ENCODE results near the gene TIPRL.

The TIPRL gene

DNA sequence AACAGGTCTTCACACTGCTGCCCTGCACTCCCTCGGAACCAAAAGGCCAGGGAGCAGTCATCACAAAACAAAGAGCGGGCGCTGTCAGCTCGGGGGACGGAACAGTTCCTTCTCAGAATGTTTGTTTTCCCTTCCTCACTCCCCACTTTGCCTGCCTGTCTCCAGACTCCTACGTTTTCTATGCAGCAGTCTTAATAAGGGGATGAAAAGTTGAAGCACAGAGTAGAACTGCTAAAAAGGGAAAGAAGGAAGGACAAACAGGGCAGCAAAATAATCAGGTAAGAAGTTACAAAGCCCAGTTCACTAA lies 41.3 kb upstream of the TIPRL start:
- Histone ChIP-seq H3K14ac (ENCODE audit: low read length) (no peak overlapping the region), H3K27ac (replicated peaks; ENCODE audit: low read length) (peak overlapping the region; percentile 82), H3K4ac (ENCODE audit: low read length) (no peak overlapping the region), H3K4me1 (ENCODE audit: control insufficient read depth in 2 of 2, insufficient read depth in 1 of 2, low read depth in 1 of 2, low read length in 2 of 2) (peaks cover 11 to 20% of the 10 kb centered on the region in 2 donors), H4K8ac (ENCODE audit: low read depth, low read length) (no peak overlapping the region), H3K9ac (ENCODE audit: low read depth, low read length, poor library complexity) (peak overlapping the region; percentile 92), H2BK15ac (ENCODE audit: low read length) (peak overlapping the region; percentile 25), H4K91ac (ENCODE audit: low read depth, low read length, poor library complexity) (no peak overlapping the region), H2AK5ac (ENCODE audit: low read depth, low read length) (no peak overlapping the region), H3K4me3 (ENCODE audit: low read length in 2 of 2) (peak overlapping the region; percentile 59 to 83), H2AFZ (ENCODE audit: low read length) (peak overlapping the region; percentile 88), H3K9me3 (replicated peaks in 1 of 2; ENCODE audit: control insufficient read depth in 2 of 2, insufficient read depth in 1 of 2, low read depth in 1 of 2, low read length in 2 of 2) (no peaks in the 10 kb centered on the region), H3K79me1 (ENCODE audit: low read depth, low read length) (peaks cover 2% of the 10 kb centered on the region), H3K23ac (ENCODE audit: low read depth, low read length, poor library complexity) (no peak overlapping the region), H3K27me3 (ENCODE audit: control insufficient read depth in 3 of 3, insufficient read depth in 3 of 3, low read depth in 1 of 3, low read length in 3 of 3) (no peaks in the 10 kb centered on the region), H3K36me3 (replicated peaks in 1 of 2; ENCODE audit: control insufficient read depth in 2 of 2, insufficient read depth in 2 of 2, low read length in 2 of 2) (peaks cover 0 to 15% of the 10 kb centered on the region in 2 donors), H2BK120ac (ENCODE audit: low read depth, low read length) (no peak overlapping the region), H3K4me2 (ENCODE audit: insufficient read depth, low read length, poor library complexity, severe bottlenecking) (peak overlapping the region; percentile 70), H2BK12ac (ENCODE audit: low read length) (no peak overlapping the region), H3K18ac (ENCODE audit: low read length) (peak overlapping the region; percentile 86), H2BK5ac (ENCODE audit: low read length) (peak overlapping the region; percentile 43)
- no CpG with 5 or more reads among the region's 6 CpGs for WGBS, 2 donors (ENCODE audit: extremely low coverage in 2 of 2, insufficient read length in 2 of 2, insufficient replicate concordance in 1 of 2)
- DNase-seq (ENCODE audit: low spot score) = no peak

DNA sequence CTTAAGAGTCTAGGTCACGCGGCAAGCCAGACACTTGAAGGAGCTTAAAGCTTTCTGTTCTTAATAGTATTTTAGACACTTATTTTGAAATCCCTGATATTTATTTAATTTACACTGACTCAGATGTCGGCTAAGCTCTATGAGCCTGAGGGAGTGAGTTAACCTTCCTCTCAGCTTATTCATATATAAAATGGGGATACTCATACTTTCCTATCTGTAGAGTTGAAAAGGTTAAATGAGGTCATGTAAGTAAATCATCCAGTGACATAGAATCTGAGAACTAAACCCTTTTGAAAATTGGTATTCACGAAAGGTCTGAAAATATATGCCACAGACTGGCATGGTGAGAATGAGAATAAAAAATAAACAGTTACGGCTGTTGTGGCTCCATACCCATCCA lies 40.6 kb upstream of the TIPRL start:
- H3K4me1 ChIP-seq (ENCODE audit: control insufficient read depth in 2 of 2, insufficient read depth in 1 of 2, low read depth in 1 of 2, low read length in 2 of 2) = peaks cover 11 to 20% of the 10 kb centered on the region in 2 donors
- no peak overlapping the region for H2BK120ac ChIP-seq (ENCODE audit: low read depth, low read length)
- no peak overlapping the region for H3K4me2 ChIP-seq (ENCODE audit: insufficient read depth, low read length, poor library complexity, severe bottlenecking)
- H2AFZ ChIP-seq (ENCODE audit: low read length) = peak overlapping the region; percentile 88
- no peak overlapping the region for H4K91ac ChIP-seq (ENCODE audit: low read depth, low read length, poor library complexity)
- H3K9ac ChIP-seq (ENCODE audit: low read depth, low read length, poor library complexity) = no peak overlapping the region
- no peaks in the 10 kb centered on the region for H3K9me3 ChIP-seq (replicated peaks in 1 of 2; ENCODE audit: control insufficient read depth in 2 of 2, insufficient read depth in 1 of 2, low read depth in 1 of 2, low read length in 2 of 2)
- no peak overlapping the region for H2BK12ac ChIP-seq (ENCODE audit: low read length)
- WGBS, 2 donors (ENCODE audit: extremely low coverage in 2 of 2, insufficient read length in 2 of 2, insufficient replicate concordance in 1 of 2) = no CpG with 5 or more reads among the region's 5 CpGs
- no peak overlapping the region for H3K27ac ChIP-seq (replicated peaks; ENCODE audit: low read length)
- no peaks in the 10 kb centered on the region for H3K27me3 ChIP-seq (ENCODE audit: control insufficient read depth in 3 of 3, insufficient read depth in 3 of 3, low read depth in 1 of 3, low read length in 3 of 3)
- H3K4ac ChIP-seq (ENCODE audit: low read length) = no peak overlapping the region
- no peak overlapping the region for H2AK5ac ChIP-seq (ENCODE audit: low read depth, low read length)
- H3K18ac ChIP-seq (ENCODE audit: low read length) = no peak overlapping the region
- no peak overlapping the region for H2BK15ac ChIP-seq (ENCODE audit: low read length)
- no peak overlapping the region for H3K14ac ChIP-seq (ENCODE audit: low read length)
- no peak overlapping the region for H3K23ac ChIP-seq (ENCODE audit: low read depth, low read length, poor library complexity)
- no peak overlapping the region for H4K8ac ChIP-seq (ENCODE audit: low read depth, low read length)
- H3K4me3 ChIP-seq (ENCODE audit: low read length in 2 of 2) = no peak overlapping the region
- H3K36me3 ChIP-seq (replicated peaks in 1 of 2; ENCODE audit: control insufficient read depth in 2 of 2, insufficient read depth in 2 of 2, low read length in 2 of 2) = peaks cover 0 to 12% of the 10 kb centered on the region in 2 donors
- peaks cover 2% of the 10 kb centered on the region for H3K79me1 ChIP-seq (ENCODE audit: low read depth, low read length)
- no peak overlapping the region for H2BK5ac ChIP-seq (ENCODE audit: low read length)
- DNase-seq (ENCODE audit: low spot score) = no peak

DNA sequence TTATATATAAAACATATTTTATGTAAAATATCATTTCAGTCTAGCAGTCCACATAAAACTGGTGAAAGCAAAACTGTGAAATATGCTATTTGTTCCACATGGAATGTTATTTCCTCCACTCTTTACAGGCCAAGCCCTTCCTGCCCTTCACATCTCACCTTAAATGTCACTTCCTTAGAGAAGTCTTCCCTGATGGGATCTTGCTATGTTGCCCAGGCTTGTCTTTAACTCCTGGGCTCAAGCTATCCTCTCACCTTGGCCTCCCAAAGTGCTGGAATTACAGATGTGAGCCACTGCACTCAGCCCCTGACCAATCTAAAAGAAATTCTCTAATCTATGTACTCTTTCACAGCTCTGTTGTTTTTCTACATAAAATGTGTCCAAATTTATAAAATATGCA lies 39.7 kb upstream of the TIPRL start:
- H2BK5ac ChIP-seq (ENCODE audit: low read length) = no peak overlapping the region
- H2BK12ac ChIP-seq (ENCODE audit: low read length) = no peak overlapping the region
- no peak overlapping the region for H3K27ac ChIP-seq (replicated peaks; ENCODE audit: low read length)
- H3K4ac ChIP-seq (ENCODE audit: low read length) = no peak overlapping the region
- H2BK120ac ChIP-seq (ENCODE audit: low read depth, low read length) = no peak overlapping the region
- H3K36me3 ChIP-seq (replicated peaks in 1 of 2; ENCODE audit: control insufficient read depth in 2 of 2, insufficient read depth in 2 of 2, low read length in 2 of 2) = peaks cover 0 to 3% of the 10 kb centered on the region in 2 donors
- H3K14ac ChIP-seq (ENCODE audit: low read length) = no peak overlapping the region
- no peak overlapping the region for H3K4me2 ChIP-seq (ENCODE audit: insufficient read depth, low read length, poor library complexity, severe bottlenecking)
- H3K79me1 ChIP-seq (ENCODE audit: low read depth, low read length) = peaks cover 2% of the 10 kb centered on the region
- H3K9me3 ChIP-seq (replicated peaks in 1 of 2; ENCODE audit: control insufficient read depth in 2 of 2, insufficient read depth in 1 of 2, low read depth in 1 of 2, low read length in 2 of 2) = no peaks in the 10 kb centered on the region
- no peak overlapping the region for H2BK15ac ChIP-seq (ENCODE audit: low read length)
- H3K9ac ChIP-seq (ENCODE audit: low read depth, low read length, poor library complexity) = no peak overlapping the region
- H3K18ac ChIP-seq (ENCODE audit: low read length) = no peak overlapping the region
- no peak for DNase-seq (ENCODE audit: low spot score)
- H4K8ac ChIP-seq (ENCODE audit: low read depth, low read length) = no peak overlapping the region
- no peak overlapping the region for H3K4me3 ChIP-seq (ENCODE audit: low read length in 2 of 2)
- no peaks in the 10 kb centered on the region for H3K27me3 ChIP-seq (ENCODE audit: control insufficient read depth in 3 of 3, insufficient read depth in 3 of 3, low read depth in 1 of 3, low read length in 3 of 3)
- peaks cover 11 to 19% of the 10 kb centered on the region in 2 donors for H3K4me1 ChIP-seq (ENCODE audit: control insufficient read depth in 2 of 2, insufficient read depth in 1 of 2, low read depth in 1 of 2, low read length in 2 of 2)
- H4K91ac ChIP-seq (ENCODE audit: low read depth, low read length, poor library complexity) = no peak overlapping the region
- no peak overlapping the region for H2AK5ac ChIP-seq (ENCODE audit: low read depth, low read length)
- H3K23ac ChIP-seq (ENCODE audit: low read depth, low read length, poor library complexity) = no peak overlapping the region
- H2AFZ ChIP-seq (ENCODE audit: low read length) = no peak overlapping the region

DNA sequence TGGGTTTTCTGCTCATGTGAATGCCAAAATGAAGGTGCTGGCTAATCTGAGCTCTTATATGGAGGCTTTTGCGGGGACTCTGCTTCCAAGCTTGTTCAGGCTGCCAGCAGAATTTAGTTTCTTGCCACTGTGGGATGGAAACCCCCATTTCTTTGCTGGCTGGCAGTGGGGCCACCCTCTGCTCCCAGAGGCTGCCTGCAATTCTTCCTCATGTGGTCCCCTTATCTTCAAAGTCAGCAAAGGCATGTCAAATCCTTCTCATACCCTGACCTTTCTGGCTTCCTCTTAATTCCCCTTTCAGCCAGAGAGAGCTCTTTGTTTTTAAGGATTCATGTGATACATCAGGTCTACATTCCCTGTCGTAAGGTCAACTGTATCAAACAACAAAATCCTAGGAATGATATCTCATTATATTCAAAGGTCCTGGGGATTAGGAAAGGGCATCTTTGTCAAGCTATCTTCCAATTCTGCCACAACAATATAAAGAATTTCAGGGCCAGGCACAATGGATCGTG lies 36.8 kb upstream of the TIPRL start:
- Histone ChIP-seq H2BK5ac (ENCODE audit: low read length) (no peak overlapping the region), H3K27me3 (ENCODE audit: control insufficient read depth in 3 of 3, insufficient read depth in 3 of 3, low read depth in 1 of 3, low read length in 3 of 3) (peaks cover 0 to 3% (median 0%) of the 10 kb centered on the region in 3 experiments), H2AFZ (ENCODE audit: low read length) (no peak overlapping the region), H3K18ac (ENCODE audit: low read length) (no peak overlapping the region), H3K4me3 (ENCODE audit: low read length in 2 of 2) (no peak overlapping the region), H3K4me1 (ENCODE audit: control insufficient read depth in 2 of 2, insufficient read depth in 1 of 2, low read depth in 1 of 2, low read length in 2 of 2) (peaks cover 9 to 11% of the 10 kb centered on the region in 2 donors), H3K23ac (ENCODE audit: low read depth, low read length, poor library complexity) (no peak overlapping the region), H3K9ac (ENCODE audit: low read depth, low read length, poor library complexity) (no peak overlapping the region), H3K79me1 (ENCODE audit: low read depth, low read length) (no peaks in the 10 kb centered on the region), H2BK15ac (ENCODE audit: low read length) (no peak overlapping the region), H4K91ac (ENCODE audit: low read depth, low read length, poor library complexity) (no peak overlapping the region), H3K14ac (ENCODE audit: low read length) (no peak overlapping the region), H3K4me2 (ENCODE audit: insufficient read depth, low read length, poor library complexity, severe bottlenecking) (no peak overlapping the region), H3K36me3 (replicated peaks in 1 of 2; ENCODE audit: control insufficient read depth in 2 of 2, insufficient read depth in 2 of 2, low read length in 2 of 2) (no peaks in the 10 kb centered on the region), H3K4ac (ENCODE audit: low read length) (no peak overlapping the region), H3K27ac (replicated peaks; ENCODE audit: low read length) (no peak overlapping the region), H2BK120ac (ENCODE audit: low read depth, low read length) (no peak overlapping the region), H2AK5ac (ENCODE audit: low read depth, low read length) (no peak overlapping the region), H4K8ac (ENCODE audit: low read depth, low read length) (no peak overlapping the region), H3K9me3 (replicated peaks in 1 of 2; ENCODE audit: control insufficient read depth in 2 of 2, insufficient read depth in 1 of 2, low read depth in 1 of 2, low read length in 2 of 2) (no peaks in the 10 kb centered on the region), H2BK12ac (ENCODE audit: low read length) (no peak overlapping the region)
- no CpG with 5 or more reads among the region's 3 CpGs for WGBS, 2 donors (ENCODE audit: extremely low coverage in 2 of 2, insufficient read length in 2 of 2, insufficient replicate concordance in 1 of 2)
- DNase-seq (ENCODE audit: low spot score) = no peak

All from neuronal stem cell (in vitro differentiated cells).